Breast epithelium (tissue), 3 donors: ENCODE results near the gene CAPN9.

Experiments used
- POLR2A ChIP-seq: fragments of 450-650 bp; IDR thresholded peaks from one replicate; pipeline ENCODE4 v1.6.1; 2016; ENCODE audit warnings: antibody characterized with exemption, mild to moderate bottlenecking, moderate library complexity
- POLR2AphosphoS5 ChIP-seq, 3 donors: sonication (generic); formaldehyde crosslinking; IDR thresholded peaks; one replicate each; pipeline ENCODE4 v1.6.1; 2017; ENCODE audit warnings: antibody characterized with exemption in 3 of 3
- TF ChIP-seq, protein P1 (sequence below), 3 donors: fragments of 450-650 bp; IDR thresholded peaks; one replicate each; pipeline ENCODE4 v1.5.1; 2016 to 2017; ENCODE audit warnings: antibody characterized with exemption in 3 of 3, mild to moderate bottlenecking in 3 of 3, moderate library complexity in 3 of 3

- TF ChIP-seq, protein P1, sequence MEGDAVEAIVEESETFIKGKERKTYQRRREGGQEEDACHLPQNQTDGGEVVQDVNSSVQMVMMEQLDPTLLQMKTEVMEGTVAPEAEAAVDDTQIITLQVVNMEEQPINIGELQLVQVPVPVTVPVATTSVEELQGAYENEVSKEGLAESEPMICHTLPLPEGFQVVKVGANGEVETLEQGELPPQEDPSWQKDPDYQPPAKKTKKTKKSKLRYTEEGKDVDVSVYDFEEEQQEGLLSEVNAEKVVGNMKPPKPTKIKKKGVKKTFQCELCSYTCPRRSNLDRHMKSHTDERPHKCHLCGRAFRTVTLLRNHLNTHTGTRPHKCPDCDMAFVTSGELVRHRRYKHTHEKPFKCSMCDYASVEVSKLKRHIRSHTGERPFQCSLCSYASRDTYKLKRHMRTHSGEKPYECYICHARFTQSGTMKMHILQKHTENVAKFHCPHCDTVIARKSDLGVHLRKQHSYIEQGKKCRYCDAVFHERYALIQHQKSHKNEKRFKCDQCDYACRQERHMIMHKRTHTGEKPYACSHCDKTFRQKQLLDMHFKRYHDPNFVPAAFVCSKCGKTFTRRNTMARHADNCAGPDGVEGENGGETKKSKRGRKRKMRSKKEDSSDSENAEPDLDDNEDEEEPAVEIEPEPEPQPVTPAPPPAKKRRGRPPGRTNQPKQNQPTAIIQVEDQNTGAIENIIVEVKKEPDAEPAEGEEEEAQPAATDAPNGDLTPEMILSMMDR (IDR thresholded peaks at IDR 0.05), result no peak
- TF ChIP-seq POLR2A (no peak), POLR2AphosphoS5 (IDR thresholded peaks at IDR 0.05) (no peak)
These were observed 86.3 kb downstream of the CAPN9 start for GRCh38 chr1:230833511-230833910.
